IMR-90 (cell line): ENCODE measurements around the gene HYAL1. TPM values are rescaled to one million over a fixed set of nuclear protein-coding genes. Genes with fewer than 3 reads are reported as not detected.
A peak's percentile ranks its signal among the peaks of the same experiment; 100 is the strongest.

Experiments used
- ATAC-seq: fragments of 200-7000 bp; cut with Tn5 transposase; 2 replicates; pipeline ENCODE4 v1.9.1; 2020; ENCODE audit warnings: low read depth, mild to moderate bottlenecking, moderate library complexity
- BruUV-seq: library from RNA; stranded (reverse); fragments of 400-500 nt; replicated peaks from 2 replicates; lab custom pipeline; 2021; lab: Mats Ljungman, UMichigan
- CTCF ChIA-PET: fragments of 300-600 bp; formaldehyde crosslinking; extraction: SDS; loops from one replicate; lab custom pipeline; 2021; ENCODE audit warnings: antibody characterized with exemption; lab: Yijun Ruan, JAX
- POLR2A ChIA-PET: fragments of 300-600 bp; sonication (Branson Sonifier 250); formaldehyde crosslinking; loops from one replicate; lab custom pipeline; 2022; ENCODE audit warnings: antibody characterized with exemption; ENCODE audit not compliant: unreplicated experiment; lab: Charles Lee
- DNase-seq: peaks from one replicate; pipeline ENCODE4 v3.0.0; 2013
- H2AFZ ChIP-seq: replicated peaks from 2 replicates; pipeline ENCODE3; 2013; ENCODE audit warnings: low read length, mild to moderate bottlenecking; ENCODE audit not compliant: poor library complexity
- H2AK5ac ChIP-seq: 2 replicates; pipeline ENCODE4 v1.6.1; 2013; ENCODE audit warnings: low read depth, low read length, inconsistent platforms
- H2AK9ac ChIP-seq: replicated peaks from 2 replicates; pipeline ENCODE3; 2013; ENCODE audit warnings: mild to moderate bottlenecking, low read depth, low read length, moderate library complexity; ENCODE audit not compliant: poor library complexity
- H2BK120ac ChIP-seq: 2 replicates; pipeline ENCODE4 v1.6.1; 2013; ENCODE audit warnings: low read depth, low read length, inconsistent platforms
- H2BK15ac ChIP-seq: 3 replicates; pipeline ENCODE4 v1.6.1; 2013; ENCODE audit warnings: low read depth, low read length, inconsistent platforms
- H2BK20ac ChIP-seq: 2 replicates; pipeline ENCODE4 v1.6.1; 2013; ENCODE audit warnings: low read depth, mild to moderate bottlenecking, inconsistent platforms, low read length, moderate library complexity
- H2BK5ac ChIP-seq: 2 replicates; pipeline ENCODE4 v1.6.1; 2013; ENCODE audit warnings: mild to moderate bottlenecking, low read depth, low read length, inconsistent platforms; ENCODE audit not compliant: poor library complexity, severe bottlenecking
- H3K14ac ChIP-seq: replicated peaks from 2 replicates; pipeline ENCODE4 v1.6.1; 2013; ENCODE audit warnings: low read depth, low read length, inconsistent platforms
- H3K18ac ChIP-seq: 2 replicates; pipeline ENCODE4 v1.6.1; 2013; ENCODE audit warnings: low read depth, low read length, control low read depth
- H3K23ac ChIP-seq: 2 replicates; pipeline ENCODE4 v1.6.1; 2013; ENCODE audit warnings: low read depth, low read length, inconsistent platforms
- H3K27ac ChIP-seq: 2 replicates; pipeline ENCODE4 v1.5.1; 2013; ENCODE audit warnings: mild to moderate bottlenecking, control low read depth, low read length; ENCODE audit not compliant: insufficient read depth
- H3K27me3 ChIP-seq: 2 replicates; pipeline ENCODE4 v1.6.1; 2013; ENCODE audit warnings: low read length; ENCODE audit not compliant: control insufficient read depth, insufficient read depth
- H3K36me3 ChIP-seq: 2 replicates; pipeline ENCODE4 v1.6.1; 2013; ENCODE audit warnings: low read length, mixed read lengths; ENCODE audit not compliant: control insufficient read depth, insufficient read depth
- H3K4ac ChIP-seq: 2 replicates; pipeline ENCODE4 v1.6.1; 2013; ENCODE audit warnings: low read depth, low read length, inconsistent platforms
- H3K4me1 ChIP-seq: 2 replicates; pipeline ENCODE4 v1.6.1; 2013; ENCODE audit warnings: low read length, mixed read lengths; ENCODE audit not compliant: control insufficient read depth, insufficient read depth
- H3K4me2 ChIP-seq: 2 replicates; pipeline ENCODE4 v1.6.1; 2013; ENCODE audit warnings: low read depth, mild to moderate bottlenecking, control low read depth, low read length, moderate library complexity
- H3K4me3 ChIP-seq: 2 replicates; pipeline ENCODE4 v1.5.1; 2013; ENCODE audit warnings: low read depth, mild to moderate bottlenecking, control low read depth, low read length, moderate library complexity; ENCODE audit not compliant: insufficient read depth
- H3K56ac ChIP-seq: 2 replicates; pipeline ENCODE4 v1.6.1; 2013; ENCODE audit warnings: low read length, inconsistent platforms; ENCODE audit not compliant: insufficient read depth; ENCODE audit errors: extremely low read depth
- H3K79me1 ChIP-seq, 2 experiments: 2 replicates each; pipeline ENCODE4 v1.6.1; 2013; ENCODE audit warnings: low read length in 2 of 2, inconsistent platforms in 1 of 2, low read depth in 1 of 2
- H3K9ac ChIP-seq: 2 replicates; pipeline ENCODE4 v1.6.1; 2013; ENCODE audit warnings: low read depth, low read length, control low read depth
- H3K9me1 ChIP-seq: 2 replicates; pipeline ENCODE4 v1.6.1; 2013; ENCODE audit warnings: low read length, inconsistent platforms; ENCODE audit not compliant: insufficient read depth
- H3K9me3 ChIP-seq: 2 replicates; pipeline ENCODE4 v1.6.1; 2013; ENCODE audit warnings: low read length; ENCODE audit not compliant: control insufficient read depth, insufficient read depth
- H4K20me1 ChIP-seq: 2 replicates; pipeline ENCODE4 v1.6.1; 2013; ENCODE audit warnings: low read length, inconsistent platforms; ENCODE audit not compliant: insufficient read depth
- H4K5ac ChIP-seq: 2 replicates; pipeline ENCODE4 v1.6.1; 2013; ENCODE audit warnings: mild to moderate bottlenecking, low read depth, low read length, control low read depth
- H4K8ac ChIP-seq, 2 experiments: 2 replicates each; pipeline ENCODE4 v1.6.1; 2013; ENCODE audit warnings: low read depth in 2 of 2, low read length in 2 of 2, control low read depth in 1 of 2, inconsistent platforms in 1 of 2
- H4K91ac ChIP-seq: 2 replicates; pipeline ENCODE4 v1.6.1; 2013; ENCODE audit warnings: low read depth, low read length, inconsistent platforms; ENCODE audit not compliant: insufficient read depth
- BHLHE40 ChIP-seq: fragments of 150-350 bp; IDR thresholded peaks from 2 replicates; pipeline ENCODE4 v1.6.1; 2016; ENCODE audit warnings: mild to moderate bottlenecking, low read depth, low read length
- CEBPB ChIP-seq: IDR thresholded peaks from 2 replicates; pipeline ENCODE4 v1.6.1; 2012; ENCODE audit warnings: low read depth, low read length, improper control_type of control experiment
- FOS ChIP-seq: fragments of 150-350 bp; IDR thresholded peaks from 2 replicates; pipeline ENCODE4 v1.6.1; 2016; ENCODE audit warnings: low read depth, low read length
- MAFK ChIP-seq: IDR thresholded peaks from 2 replicates; pipeline ENCODE4 v1.6.1; 2012; ENCODE audit warnings: low read depth, low read length, improper control_type of control experiment
- WGBS, 2 experiments: methylation state at CpG; one replicate each; pipeline versions ENCODE4 v1.1.5 to v1.1.7; 2013; ENCODE audit warnings: missing lambda C conversion rate in 2 of 2; ENCODE audit not compliant: insufficient read length in 1 of 2; ENCODE audit errors: extremely low coverage in 2 of 2; 5-methylcytosine and 5-hydroxymethylcytosine counted together
- dilution Hi-C: fragments of 300-500 bp; cut with HindIII; formaldehyde crosslinking; loops from one replicate; pipeline ENCODE4 v1.14.3; 2018; ENCODE audit warnings: low sequenced_read_pairs; ENCODE audit not compliant: unreplicated experiment
- in situ Hi-C: fragments of 300-500 bp; cut with MboI; formaldehyde crosslinking; loops from 3 replicates; pipeline ENCODE4 v1.14.3; 2019; ENCODE audit warnings: low sequenced_read_pairs, inconsistent platforms, mixed read lengths
- intact Hi-C: fragments of 100-400 bp; cut with micrococcal nuclease; formaldehyde crosslinking; loops from 2 replicates; pipeline ENCODE4 v1.10.0; 2022
- polyA plus RNA-seq, 3 experiments: library from polyadenylated mRNA; depleted of rRNA; stranded (reverse); fragments of >200 nt; gene quantifications; 2 replicates each; pipeline ENCODE4 v1.2.3, GENCODE V29; 2012; ENCODE audit warnings: low replicate concordance in 1 of 3
- total RNA-seq: library from RNA; depleted of rRNA; stranded (reverse); fragments of >200 nt; gene quantifications from 2 replicates; pipeline ENCODE4 v1.2.3, GENCODE V29; 2012
- TF ChIP-seq, protein P1 (sequence below): fragments of 150-350 bp; IDR thresholded peaks from 2 replicates; pipeline ENCODE4 v1.6.1; 2016; ENCODE audit warnings: low read depth, mild to moderate bottlenecking, low read length, moderate library complexity, borderline replicate concordance

The HYAL1 gene
- total and polyA plus RNA-seq, 2 of the 4 experiments (the other 2 are of a cell fraction): 0.32 to 0.36 TPM

DNA sequence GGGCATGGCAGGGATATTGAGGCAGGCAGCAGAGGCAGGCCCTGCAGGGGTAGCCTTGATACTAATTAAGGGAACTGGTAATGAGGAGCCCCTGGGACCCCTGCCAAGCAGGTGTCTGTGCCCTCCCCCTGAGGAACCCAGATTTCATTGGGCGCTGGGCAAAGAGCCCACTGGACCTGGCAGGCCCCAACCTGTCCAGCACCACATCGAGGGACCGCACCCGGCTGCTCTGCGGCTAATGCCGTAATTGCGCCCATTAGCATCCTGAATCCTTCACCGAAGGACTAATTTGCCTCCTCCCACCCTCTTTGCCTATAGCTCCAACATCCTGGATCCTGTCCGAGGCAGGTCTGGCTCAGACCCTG is 48.1 kb downstream of the HYAL1 start:
- peaks cover 58% of the 10 kb centered on the region for H3K36me3 ChIP-seq
- ChIA-PET CTCF (no interaction called here), POLR2A (no interaction called here)
- TF ChIP-seq, protein P1, sequence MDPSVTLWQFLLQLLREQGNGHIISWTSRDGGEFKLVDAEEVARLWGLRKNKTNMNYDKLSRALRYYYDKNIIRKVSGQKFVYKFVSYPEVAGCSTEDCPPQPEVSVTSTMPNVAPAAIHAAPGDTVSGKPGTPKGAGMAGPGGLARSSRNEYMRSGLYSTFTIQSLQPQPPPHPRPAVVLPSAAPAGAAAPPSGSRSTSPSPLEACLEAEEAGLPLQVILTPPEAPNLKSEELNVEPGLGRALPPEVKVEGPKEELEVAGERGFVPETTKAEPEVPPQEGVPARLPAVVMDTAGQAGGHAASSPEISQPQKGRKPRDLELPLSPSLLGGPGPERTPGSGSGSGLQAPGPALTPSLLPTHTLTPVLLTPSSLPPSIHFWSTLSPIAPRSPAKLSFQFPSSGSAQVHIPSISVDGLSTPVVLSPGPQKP: no peak
- TF ChIP-seq CEBPB (no peak), BHLHE40 (no peak), FOS (no peak), MAFK (no peak)
- no peak overlapping the region for H2AFZ ChIP-seq
- H3K79me1 ChIP-seq: peaks cover 18 to 77% of the 10 kb centered on the region in 2 experiments
- WGBS, 2 experiments: 89% methylated on average over 3 of the region's 9 CpGs; no CpG with 5 or more reads in 1 of the 2 experiments
- H2BK120ac ChIP-seq: no peak overlapping the region
- H4K8ac ChIP-seq: no peak overlapping the region
- H3K4me2 ChIP-seq: no peak overlapping the region
- in situ Hi-C loops: no loop called here
- H3K4me3 ChIP-seq: no peak overlapping the region
- no TSS peak for BruUV-seq
- H2BK5ac ChIP-seq: peak overlapping the region; percentile 21
- peaks cover 17% of the 10 kb centered on the region for H3K4me1 ChIP-seq
- peaks cover 58% of the 10 kb centered on the region for H4K20me1 ChIP-seq
- H3K23ac ChIP-seq: no peak overlapping the region
- peaks cover 14% of the 10 kb centered on the region for H3K9me1 ChIP-seq
- H3K27me3 ChIP-seq: no peaks in the 10 kb centered on the region
- no peak overlapping the region for H3K9ac ChIP-seq
- H2BK15ac ChIP-seq: no peak overlapping the region
- H3K14ac ChIP-seq: no peak overlapping the region
- H3K27ac ChIP-seq: no peak overlapping the region
- no peak for DNase-seq
- intact Hi-C loops: no loop called here
- H2BK20ac ChIP-seq: no peak overlapping the region
- no peak overlapping the region for H4K91ac ChIP-seq
- H3K4ac ChIP-seq: 0 out of 2 replicates have a peak overlapping the region, but pooled peaks have one; percentile 42
- no peak for ATAC-seq
- H3K18ac ChIP-seq: no peak overlapping the region
- H2AK9ac ChIP-seq: no peak overlapping the region
- no peaks in the 10 kb centered on the region for H3K9me3 ChIP-seq
- no peak overlapping the region for H3K56ac ChIP-seq
- H2AK5ac ChIP-seq: no peak overlapping the region
- dilution Hi-C loops: no loop called here
- no peak overlapping the region for H4K5ac ChIP-seq
